HepG2 (cell line): ENCODE measurements around the gene CCT8. TPM values are rescaled to one million over a fixed set of nuclear protein-coding genes. Genes with fewer than 3 reads are reported as not detected.

Source experiments
- ATF1 ChIP-seq: IDR thresholded peaks from 2 replicates; pipeline ENCODE4 v1.6.1; 2016; ENCODE audit warnings: mild to moderate bottlenecking, control low read depth
- CAMTA2 ChIP-seq: sonication (generic); formaldehyde crosslinking; IDR thresholded peaks from 2 replicates; pipeline ENCODE4 v1.4.0; 2020; ENCODE audit warnings: mild to moderate bottlenecking, missing genetic modification reagents, borderline replicate concordance
- GZF1 ChIP-seq: sonication (generic); formaldehyde crosslinking; IDR thresholded peaks from 2 replicates; pipeline ENCODE4 v1.5.1; 2020; ENCODE audit warnings: mild to moderate bottlenecking, missing genetic modification reagents
- IKZF4 ChIP-seq: sonication (generic); formaldehyde crosslinking; IDR thresholded peaks from 2 replicates; pipeline ENCODE4 v1.5.1; 2020; ENCODE audit warnings: borderline replicate concordance, mild to moderate bottlenecking, low read depth, missing genetic modification reagents; ENCODE audit errors: not compliant biosample characterization
- IRX3 ChIP-seq: sonication (generic); formaldehyde crosslinking; IDR thresholded peaks from 2 replicates; pipeline ENCODE4 v1.8.1; 2023; ENCODE audit warnings: mild to moderate bottlenecking, low read depth, missing genetic modification reagents, borderline replicate concordance
- MED1 ChIP-seq: sonication (generic); formaldehyde crosslinking; IDR thresholded peaks from 2 replicates; pipeline ENCODE4 v1.4.0; 2020; ENCODE audit warnings: missing genetic modification reagents
- XBP1 ChIP-seq: sonication (generic); formaldehyde crosslinking; IDR thresholded peaks from 2 replicates; pipeline ENCODE4 v1.5.0; 2020; ENCODE audit warnings: missing genetic modification reagents
- ZBTB42 ChIP-seq: sonication (generic); formaldehyde crosslinking; IDR thresholded peaks from 2 replicates; pipeline ENCODE4 v1.5.0; 2020; ENCODE audit warnings: mild to moderate bottlenecking, missing genetic modification reagents
- ZNF136 ChIP-seq: sonication (generic); formaldehyde crosslinking; IDR thresholded peaks from 2 replicates; pipeline ENCODE4 v1.8.1; 2022; ENCODE audit warnings: low read depth, mild to moderate bottlenecking, moderate library complexity, missing genetic modification reagents
- ZNF138 ChIP-seq: sonication (generic); formaldehyde crosslinking; IDR thresholded peaks from 2 replicates; pipeline ENCODE4 v1.5.0; 2020; ENCODE audit warnings: mild to moderate bottlenecking, low read depth, missing genetic modification reagents
- ZNF24 ChIP-seq: fragments of 450-650 bp; IDR thresholded peaks from 2 replicates; pipeline ENCODE4 v1.6.1; 2017; ENCODE audit warnings: antibody characterized with exemption, mild to moderate bottlenecking
- ZNF761 ChIP-seq: sonication (generic); formaldehyde crosslinking; conservative IDR thresholded peaks from 2 replicates; pipeline ENCODE4 v1.4.0; 2020; ENCODE audit warnings: mild to moderate bottlenecking, missing genetic modification reagents
- ZNF766 ChIP-seq: sonication (generic); formaldehyde crosslinking; IDR thresholded peaks from 2 replicates; pipeline ENCODE4 v1.5.0; 2020; ENCODE audit warnings: missing genetic modification reagents, borderline replicate concordance
- polyA plus RNA-seq, 8 experiments: library from polyadenylated mRNA; depleted of rRNA in 3 of 8; stranded (reverse) in 7 of 8; unstranded in 1 of 8; fragments of >200 nt; fragmentation: Illumina TruSeq in 4 of 8; extraction: Trizol in 4 of 8; gene quantifications; 2 replicates each; pipeline versions ENCODE4 v1.2.1 to v1.2.3, GENCODE V29; 2011 to 2016; ENCODE audit warnings: low read depth in 4 of 8, missing spikeins in 1 of 8, mixed read lengths in 1 of 8; ENCODE audit not compliant: insufficient read depth in 1 of 8
- total RNA-seq, 5 experiments: library from RNA; depleted of rRNA; stranded (reverse); fragments of >200 nt; fragmentation: Illumina TruSeq; extraction: Trizol; gene quantifications; 2 replicates each; pipeline ENCODE4 v1.2.3, GENCODE V29; 2016; ENCODE audit warnings: low read depth in 1 of 5
- TF ChIP-seq, protein P1 (sequence below): sonication (generic); formaldehyde crosslinking; IDR thresholded peaks from 2 replicates; pipeline ENCODE4 v1.4.0; 2020; ENCODE audit warnings: mild to moderate bottlenecking, missing genetic modification reagents, borderline replicate concordance
- TF ChIP-seq, protein P2 (sequence below): sonication (generic); formaldehyde crosslinking; IDR thresholded peaks from 2 replicates; pipeline ENCODE4 v1.5.0; 2020; ENCODE audit warnings: missing genetic modification reagents, mild to moderate bottlenecking, borderline replicate concordance
- TF ChIP-seq, protein P3 (sequence below): sonication (generic); formaldehyde crosslinking; IDR thresholded peaks from 2 replicates; pipeline ENCODE4 v1.8.0; 2022; ENCODE audit warnings: mild to moderate bottlenecking, missing genetic modification reagents, borderline replicate concordance
- TF ChIP-seq, protein P4 (sequence below): sonication (generic); formaldehyde crosslinking; IDR thresholded peaks from 2 replicates; pipeline ENCODE4 v1.4.0; 2020; ENCODE audit warnings: missing genetic modification reagents

The CCT8 gene
- total and polyA plus RNA-seq, 2 of the 13 experiments (the other 11 are each of a cell fraction or from before 2014, with no cell fraction given) = 127 to 325 TPM

DNA sequence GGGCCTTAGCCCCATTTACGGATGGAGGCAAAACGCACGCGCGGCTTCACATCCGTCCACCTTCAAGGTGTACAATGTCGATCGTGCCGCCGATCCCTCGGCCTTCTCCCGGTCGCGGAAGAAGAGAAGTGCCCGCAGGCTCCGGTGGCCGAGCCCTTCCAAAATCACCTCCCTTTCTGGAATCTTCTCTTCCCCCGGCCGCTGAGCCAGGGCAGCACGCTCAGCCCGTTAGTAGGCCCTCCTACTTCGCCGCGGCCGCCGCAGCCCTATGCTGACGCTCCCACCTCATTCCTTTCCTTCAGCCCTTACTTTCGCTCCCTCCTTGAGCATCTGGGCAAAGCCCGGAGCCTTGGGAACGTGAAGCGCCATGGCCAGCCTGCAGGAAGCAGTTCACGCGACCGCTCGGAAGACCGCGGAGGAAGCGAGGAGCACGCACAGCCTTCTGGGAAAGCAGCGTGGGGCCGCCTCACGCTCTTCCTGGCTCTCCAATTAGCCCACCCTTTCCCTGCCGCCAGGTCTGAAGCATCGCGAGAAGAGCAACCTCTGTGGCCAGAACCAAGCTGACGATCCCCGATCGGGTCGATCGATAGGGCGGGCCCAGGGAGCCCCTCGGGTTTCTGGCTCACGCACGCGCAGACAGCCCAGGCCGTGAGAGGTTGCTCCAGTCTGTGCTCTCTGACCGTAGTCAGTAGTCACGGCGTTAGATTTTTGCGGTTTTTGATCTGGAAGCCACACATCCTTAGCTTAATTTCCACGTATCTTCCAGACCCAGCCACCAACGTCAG, at the start of gene CCT8 (continued):
- TF ChIP-seq MED1 (CRISPR knock-in tag) (peak; percentile 45; the same call in 1 of the 2 replicates), ZNF761 (no peak), IRX3 (CRISPR knock-in tag) (no peak), ZBTB42 (CRISPR knock-in tag) (no peak), XBP1 (CRISPR knock-in tag) (no peak), ZNF24 (no peak), ATF1 (CRISPR knock-in tag) (no peak; the same call in 1 of the 2 replicates), CAMTA2 (no peak), ZNF766 (CRISPR knock-in tag) (peak; percentile 75; the same call in 1 of the 2 replicates), GZF1 (CRISPR knock-in tag) (no peak), IKZF4 (CRISPR knock-in tag) (peak; percentile 32), ZNF136 (CRISPR knock-in tag) (no peak), ZNF138 (CRISPR knock-in tag) (peak; percentile 41)
- TF ChIP-seq, protein P1, sequence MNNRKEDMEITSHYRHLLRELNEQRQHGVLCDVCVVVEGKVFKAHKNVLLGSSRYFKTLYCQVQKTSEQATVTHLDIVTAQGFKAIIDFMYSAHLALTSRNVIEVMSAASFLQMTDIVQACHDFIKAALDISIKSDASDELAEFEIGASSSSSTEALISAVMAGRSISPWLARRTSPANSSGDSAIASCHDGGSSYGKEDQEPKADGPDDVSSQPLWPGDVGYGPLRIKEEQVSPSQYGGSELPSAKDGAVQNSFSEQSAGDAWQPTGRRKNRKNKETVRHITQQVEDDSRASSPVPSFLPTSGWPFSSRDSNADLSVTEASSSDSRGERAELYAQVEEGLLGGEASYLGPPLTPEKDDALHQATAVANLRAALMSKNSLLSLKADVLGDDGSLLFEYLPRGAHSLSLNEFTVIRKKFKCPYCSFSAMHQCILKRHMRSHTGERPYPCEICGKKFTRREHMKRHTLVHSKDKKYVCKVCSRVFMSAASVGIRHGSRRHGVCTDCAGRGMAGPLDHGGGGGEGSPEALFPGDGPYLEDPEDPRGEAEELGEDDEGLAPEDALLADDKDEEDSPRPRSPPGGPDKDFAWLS (CRISPR knock-in tag) = peak; percentile 57; the same call in 1 of the 2 replicates
- TF ChIP-seq, protein P2, sequence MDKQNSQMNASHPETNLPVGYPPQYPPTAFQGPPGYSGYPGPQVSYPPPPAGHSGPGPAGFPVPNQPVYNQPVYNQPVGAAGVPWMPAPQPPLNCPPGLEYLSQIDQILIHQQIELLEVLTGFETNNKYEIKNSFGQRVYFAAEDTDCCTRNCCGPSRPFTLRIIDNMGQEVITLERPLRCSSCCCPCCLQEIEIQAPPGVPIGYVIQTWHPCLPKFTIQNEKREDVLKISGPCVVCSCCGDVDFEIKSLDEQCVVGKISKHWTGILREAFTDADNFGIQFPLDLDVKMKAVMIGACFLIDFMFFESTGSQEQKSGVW = no peak
- TF ChIP-seq, protein P3, sequence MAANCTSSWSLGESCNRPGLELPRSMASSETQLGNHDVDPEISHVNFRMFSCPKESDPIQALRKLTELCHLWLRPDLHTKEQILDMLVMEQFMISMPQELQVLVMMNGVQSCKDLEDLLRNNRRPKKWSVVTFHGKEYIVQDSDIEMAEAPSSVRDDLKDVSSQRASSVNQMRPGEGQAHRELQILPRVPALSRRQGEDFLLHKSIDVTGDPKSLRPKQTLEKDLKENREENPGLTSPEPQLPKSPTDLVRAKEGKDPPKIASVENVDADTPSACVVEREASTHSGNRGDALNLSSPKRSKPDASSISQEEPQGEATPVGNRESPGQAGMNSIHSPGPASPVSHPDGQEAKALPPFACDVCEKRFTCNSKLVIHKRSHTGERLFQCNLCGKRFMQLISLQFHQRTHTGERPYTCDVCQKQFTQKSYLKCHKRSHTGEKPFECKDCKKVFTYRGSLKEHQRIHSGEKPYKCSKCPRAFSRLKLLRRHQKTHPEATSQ (CRISPR knock-in tag) = peak; percentile 29; the same call in 1 of the 2 replicates
- TF ChIP-seq, protein P4, sequence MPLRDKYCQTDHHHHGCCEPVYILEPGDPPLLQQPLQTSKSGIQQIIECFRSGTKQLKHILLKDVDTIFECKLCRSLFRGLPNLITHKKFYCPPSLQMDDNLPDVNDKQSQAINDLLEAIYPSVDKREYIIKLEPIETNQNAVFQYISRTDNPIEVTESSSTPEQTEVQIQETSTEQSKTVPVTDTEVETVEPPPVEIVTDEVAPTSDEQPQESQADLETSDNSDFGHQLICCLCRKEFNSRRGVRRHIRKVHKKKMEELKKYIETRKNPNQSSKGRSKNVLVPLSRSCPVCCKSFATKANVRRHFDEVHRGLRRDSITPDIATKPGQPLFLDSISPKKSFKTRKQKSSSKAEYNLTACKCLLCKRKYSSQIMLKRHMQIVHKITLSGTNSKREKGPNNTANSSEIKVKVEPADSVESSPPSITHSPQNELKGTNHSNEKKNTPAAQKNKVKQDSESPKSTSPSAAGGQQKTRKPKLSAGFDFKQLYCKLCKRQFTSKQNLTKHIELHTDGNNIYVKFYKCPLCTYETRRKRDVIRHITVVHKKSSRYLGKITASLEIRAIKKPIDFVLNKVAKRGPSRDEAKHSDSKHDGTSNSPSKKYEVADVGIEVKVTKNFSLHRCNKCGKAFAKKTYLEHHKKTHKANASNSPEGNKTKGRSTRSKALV (CRISPR knock-in tag) = peak; percentile 76; the same call in 1 of the 2 replicates
